ENCODE data around the gene RPLP2. TPM values are rescaled to one million over a fixed set of nuclear protein-coding genes. Genes with fewer than 3 reads are reported as not detected.

RPLP2 gene
- total RNA-seq (2022; extraction: Qiagen RNA extraction), result 1,597 to 2,654 TPM (median 2,318 TPM) in 5 replicates

DNA sequence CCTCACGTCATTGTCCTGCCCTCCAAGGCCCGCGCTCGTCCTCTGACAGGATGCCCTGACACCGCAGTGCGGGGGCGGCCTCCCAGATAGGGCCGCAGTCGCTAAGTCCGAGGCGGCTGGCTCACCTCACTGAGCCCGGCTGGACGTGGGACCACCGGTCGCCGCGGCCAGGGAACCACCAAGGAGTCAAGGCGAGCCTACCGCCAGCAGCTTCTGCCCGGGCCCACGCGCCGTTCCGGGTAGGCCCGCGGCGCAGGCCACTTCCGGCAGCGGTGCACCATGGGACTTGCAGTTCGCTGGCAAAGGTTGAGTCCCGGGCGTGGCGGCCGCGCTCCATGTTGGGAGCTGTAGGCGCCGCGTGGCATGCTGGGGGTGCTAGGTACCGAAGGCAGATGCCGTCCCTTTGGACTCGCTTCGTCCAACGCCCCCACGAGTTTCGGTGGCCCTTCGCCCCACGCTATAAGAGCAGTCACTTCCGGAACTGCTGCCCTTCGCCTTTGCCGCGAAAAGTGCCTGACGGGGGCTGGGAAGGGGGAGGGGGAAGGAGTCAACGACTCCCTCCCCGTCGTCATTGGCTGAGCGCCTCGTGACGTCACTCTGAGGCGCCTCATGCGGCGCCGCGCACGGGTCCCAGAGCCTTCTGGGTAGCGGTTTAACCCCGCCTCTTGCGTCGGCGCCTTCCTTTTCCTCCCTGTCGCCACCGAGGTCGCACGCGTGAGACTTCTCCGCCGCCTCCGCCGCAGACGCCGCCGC lies at the start of gene RPLP2:
Gene RPLP2 (plus strand): TSS at position 681 of the 753 bp plus-strand sequence. CDS start 268 bp downstream, outside the sequence.

DNA sequence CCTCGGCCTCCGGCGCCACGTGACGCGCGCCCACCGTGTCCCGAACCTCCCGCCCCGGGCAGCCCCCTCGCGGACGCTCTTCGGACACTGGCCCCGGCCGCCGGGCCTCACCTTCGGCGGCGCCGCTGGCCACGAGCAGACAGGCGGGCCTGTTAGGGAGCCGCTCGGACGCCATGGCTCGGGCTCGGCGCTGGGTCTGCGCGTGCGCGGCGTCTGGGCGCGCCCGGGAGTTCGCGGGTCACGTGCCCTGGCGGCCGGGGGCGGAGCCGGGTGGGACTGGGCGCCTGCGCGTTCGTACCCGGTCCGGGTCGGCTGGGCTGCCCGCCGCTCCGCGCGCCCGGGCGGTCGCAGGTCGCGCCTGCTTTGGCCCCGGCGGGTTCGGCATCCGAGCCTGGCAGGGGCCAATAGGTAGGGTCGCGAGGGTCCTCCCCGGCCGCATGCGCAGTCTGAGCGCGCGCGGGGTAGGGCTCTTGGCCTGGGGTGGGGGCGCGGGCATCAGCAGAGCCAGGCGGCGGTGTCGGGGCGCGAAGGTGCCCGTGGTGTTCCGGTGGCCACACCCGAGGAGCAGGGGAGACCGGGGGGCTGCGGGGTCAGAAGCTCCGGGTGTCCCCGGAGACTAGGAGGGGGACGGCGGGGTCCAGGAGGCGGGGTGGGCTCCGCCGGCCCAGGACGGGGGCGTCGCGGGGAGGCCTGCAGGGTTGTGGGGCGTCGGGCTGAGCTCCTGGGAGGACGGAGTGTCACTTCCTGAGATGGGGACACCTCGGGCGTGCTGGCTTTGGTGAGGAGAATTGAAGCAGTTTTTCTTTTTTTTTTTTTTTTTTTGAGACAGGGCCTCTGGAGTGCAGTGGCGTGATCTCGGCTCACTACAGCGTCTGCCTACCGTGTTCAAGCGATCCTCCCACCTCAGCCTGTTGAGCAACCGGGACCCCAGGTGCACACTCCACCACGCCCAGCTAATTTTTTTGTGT lies 32.2 kb upstream of the RPLP2 start, which contains the start of gene GATD1:
Gene GATD1 (minus strand): TSS at position 200 of the 968 bp plus-strand sequence. CDS start 25 bp downstream, at position 175.

DNA sequence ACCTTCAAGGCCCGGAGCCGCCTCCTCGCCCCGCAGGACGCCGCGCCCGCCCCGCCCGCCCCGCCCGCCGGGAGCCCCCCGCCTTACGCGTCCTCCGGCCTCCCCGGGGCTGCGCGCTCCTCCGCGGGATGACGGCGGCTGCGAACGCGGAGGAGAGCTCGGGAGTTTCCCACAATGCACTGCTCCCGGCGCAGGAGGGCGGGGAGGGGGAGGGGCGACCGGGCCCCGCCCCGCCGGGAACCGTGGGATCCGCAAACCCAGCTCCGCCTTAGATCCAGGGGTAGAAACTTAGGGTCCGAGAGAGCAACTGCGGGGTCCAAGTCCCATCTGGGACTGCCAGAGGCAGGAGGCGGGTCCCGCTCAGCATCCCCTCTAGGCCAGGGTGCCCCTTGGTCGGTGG lies 19.8 kb upstream of the RPLP2 start, which contains the start of gene CEND1:
Gene CEND1 (minus strand): TSS at position 148 of the 400 bp plus-strand sequence. CDS start 1,514 bp downstream, outside the sequence.

DNA sequence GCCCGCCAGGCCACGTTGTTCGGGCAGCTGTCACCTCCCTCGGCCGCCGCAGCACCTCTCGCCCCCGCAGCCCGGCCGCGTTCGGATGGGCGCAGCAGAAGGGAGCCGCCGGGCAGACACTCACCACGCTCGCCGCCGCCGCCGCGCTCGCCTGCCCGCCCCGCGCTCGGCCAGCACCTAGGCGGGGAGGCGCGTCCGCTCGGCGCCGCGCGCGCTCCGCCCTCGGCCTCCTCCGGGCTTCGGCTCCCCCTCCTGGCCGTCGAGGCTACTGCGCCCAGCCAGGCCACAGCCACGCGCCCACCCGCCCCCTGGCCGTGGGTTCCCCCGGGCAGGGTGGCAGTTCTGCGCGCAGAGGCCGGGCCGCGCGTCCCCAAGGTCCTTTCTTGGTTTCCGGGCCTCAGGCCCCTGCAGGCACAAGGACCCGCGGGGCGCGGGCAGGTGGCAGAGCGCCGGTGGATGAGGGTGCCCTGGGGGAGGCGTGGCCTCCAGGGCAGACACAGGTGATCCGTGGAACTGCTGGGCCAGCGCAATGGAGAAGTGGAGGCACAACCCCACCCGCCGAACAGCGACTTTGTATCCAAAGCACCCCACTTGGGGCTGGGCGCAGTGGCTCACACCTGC lies 11.6 kb upstream of the RPLP2 start, which contains the start of gene SLC25A22:
Gene SLC25A22 (minus strand): TSS at position 189 of the 621 bp plus-strand sequence. CDS start 3,275 bp downstream, outside the sequence.

DNA sequence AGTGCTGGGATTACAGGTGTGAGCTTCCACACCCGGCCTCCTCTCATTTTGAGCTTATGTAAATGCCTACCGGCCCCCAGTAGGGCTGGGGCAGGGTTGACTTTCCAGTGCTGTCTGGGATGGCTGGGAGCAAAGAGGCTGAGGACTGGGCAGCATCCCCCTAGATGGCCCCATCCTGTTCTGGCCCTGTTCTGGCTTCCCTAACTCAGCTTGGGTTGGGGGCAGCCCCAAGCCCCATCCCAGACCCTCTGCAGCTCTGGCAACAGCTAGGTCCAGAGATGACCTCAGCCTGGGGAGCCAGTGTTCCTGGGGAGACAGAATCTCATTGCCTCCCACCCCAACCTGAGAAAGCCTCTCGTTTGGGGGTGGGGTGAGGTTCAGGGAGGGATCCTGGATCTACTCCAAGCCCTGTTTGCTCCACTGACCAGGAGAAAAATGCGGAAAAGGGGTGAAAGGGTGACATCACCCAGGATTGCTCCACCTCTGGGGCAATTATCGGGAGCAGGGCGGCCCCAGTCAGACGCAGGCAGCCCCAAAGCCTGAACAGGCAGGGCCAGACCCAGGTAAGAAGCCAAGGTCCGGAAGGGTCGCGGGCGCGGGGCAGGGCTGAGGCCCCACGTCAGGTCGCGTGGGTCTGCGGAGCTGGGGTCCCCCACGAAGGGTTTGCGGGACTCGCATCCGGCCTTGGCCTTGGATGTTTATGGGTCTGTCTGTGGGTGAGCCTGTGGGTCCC lies 8.8 kb downstream of the RPLP2 start, which contains the start of gene PNPLA2:
Gene PNPLA2 (plus strand): TSS at position 519 of the 733 bp plus-strand sequence. CDS start 805 bp downstream, outside the sequence.

DNA sequence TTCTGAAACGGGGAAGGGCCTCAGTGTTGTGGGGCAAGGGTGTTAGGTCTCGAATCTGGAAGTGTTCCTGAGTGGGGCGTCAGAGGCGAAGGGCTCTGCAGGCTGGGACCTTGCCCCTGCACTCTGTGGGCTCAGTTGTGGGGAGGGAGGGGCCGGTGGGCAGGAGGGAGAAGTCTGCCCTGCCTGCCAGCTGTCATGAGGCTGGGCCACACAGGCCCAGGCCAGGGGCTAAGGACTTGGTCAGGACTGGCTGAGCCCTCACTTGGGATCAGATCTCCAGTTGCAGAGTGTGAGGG lies 18.1 kb downstream of the RPLP2 start, which contains the start of gene CRACR2B:
Gene CRACR2B (plus strand): TSS at position 23 of the 296 bp plus-strand sequence. CDS start 689 bp downstream, outside the sequence.

DNA sequence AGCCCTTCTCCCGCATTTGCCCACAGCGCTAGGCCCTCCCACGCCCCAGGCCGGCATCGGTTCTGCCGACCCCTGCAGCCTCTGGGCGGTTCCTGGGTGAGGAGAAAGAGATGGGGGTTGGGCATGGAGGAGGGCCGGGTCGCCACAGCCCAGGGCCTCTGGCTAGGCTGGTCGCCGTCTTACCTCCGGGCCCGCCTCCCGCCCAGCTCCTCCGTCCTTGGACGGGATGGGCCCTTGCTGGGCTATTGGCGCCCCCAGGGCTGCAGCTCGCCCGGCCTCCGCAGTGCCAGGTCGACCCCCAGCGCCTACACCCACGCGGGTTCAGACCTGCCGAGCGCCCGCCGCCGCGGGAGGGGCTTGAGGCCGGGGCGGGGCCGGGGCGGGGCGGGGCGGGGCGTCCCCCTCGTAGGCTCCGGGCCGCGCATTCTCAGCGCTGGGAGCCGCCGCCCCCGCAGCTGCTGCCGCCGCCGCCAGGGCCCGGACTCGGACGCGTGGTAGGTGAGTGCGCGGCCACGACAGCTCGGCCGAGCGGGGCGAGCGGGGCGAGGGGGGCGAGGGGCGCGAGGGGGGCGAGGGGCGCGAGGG lies 22.9 kb downstream of the RPLP2 start, which contains the start of gene CD151:
Gene CD151 (plus strand): TSS at position 424 of the 585 bp plus-strand sequence. CDS start 3,118 bp downstream, outside the sequence.

DNA sequence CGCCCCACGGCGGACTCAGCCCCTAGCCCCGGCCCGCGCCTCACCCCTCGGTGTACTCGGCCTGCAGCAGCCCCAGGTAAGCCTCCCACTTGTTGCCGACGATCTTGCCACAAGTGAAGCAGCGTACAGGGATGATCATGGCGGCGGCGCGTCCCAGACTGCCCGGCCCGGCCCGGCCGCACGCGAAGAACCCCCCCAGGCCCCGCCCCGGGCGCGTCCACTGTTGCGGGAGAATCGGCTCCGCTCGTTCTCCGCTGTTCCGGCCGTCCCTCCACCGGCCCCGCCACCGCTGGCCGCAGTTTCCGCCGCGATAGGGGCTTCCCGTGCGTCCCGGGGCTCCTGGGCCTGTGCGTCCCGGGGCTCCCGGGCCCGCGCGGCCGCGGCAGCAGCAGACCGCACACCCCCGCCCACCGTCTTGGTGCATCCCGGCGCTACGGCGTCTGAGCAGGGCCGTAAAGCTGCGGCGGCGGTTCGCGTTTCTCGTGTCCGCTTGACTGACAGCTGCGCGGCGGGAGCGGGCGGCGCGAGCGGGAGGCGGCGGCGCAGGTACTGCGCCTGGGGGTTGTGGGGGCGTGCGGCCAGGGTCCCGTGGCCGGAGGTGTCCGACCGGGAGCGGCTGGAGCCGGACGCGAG lies 32.7 kb downstream of the RPLP2 start, which contains the start of the genes POLR2L and TSPAN4:
Gene POLR2L (minus strand): TSS at position 160 of the 633 bp plus-strand sequence. CDS start 21 bp downstream, at position 139.
Gene TSPAN4 (plus strand): TSS at position 483 of the 633 bp plus-strand sequence. CDS start 7,453 bp downstream, outside the sequence.

Other genes starting within 250 kb of the RPLP2 start
- 1.4 to 3.0 TPM (median 2.9 TPM) in 5 replicates for gene LMNTD2, start 249.2 kb upstream of the RPLP2 start, total RNA-seq (2022; extraction: Qiagen RNA extraction)
- 48.7 to 64.3 TPM (median 60.3 TPM) in 5 replicates for gene RASSF7, start 249.0 kb upstream of the RPLP2 start, total RNA-seq (2022; extraction: Qiagen RNA extraction)
- 32.6 to 39.0 TPM (median 36.7 TPM) in 5 replicates for gene PHRF1, start 233.5 kb upstream of the RPLP2 start, total RNA-seq (2022; extraction: Qiagen RNA extraction)
- gene IRF7, start 194.0 kb upstream of the RPLP2 start, total RNA-seq (2022; extraction: Qiagen RNA extraction), result 4.5 to 8.4 TPM (median 7.3 TPM) in 5 replicates
- 0.03 to 0.41 TPM (median 0.09 TPM) in 5 replicates for gene CDHR5, start 185.0 kb upstream of the RPLP2 start, total RNA-seq (2022; extraction: Qiagen RNA extraction)
- gene SCT, start 182.8 kb upstream of the RPLP2 start, total RNA-seq (2022; extraction: Qiagen RNA extraction), result not detected in 5 replicates
- 0.20 to 0.34 TPM (median 0.29 TPM) in 5 replicates for gene DRD4, start 172.7 kb upstream of the RPLP2 start, total RNA-seq (2022; extraction: Qiagen RNA extraction)
- 32.1 to 37.2 TPM (median 36.5 TPM) in 5 replicates for gene DEAF1, start 114.7 kb upstream of the RPLP2 start, total RNA-seq (2022; extraction: Qiagen RNA extraction)
- 8.1 to 12.3 TPM (median 10.8 TPM) in 5 replicates for gene TMEM80, start 114.2 kb upstream of the RPLP2 start, total RNA-seq (2022; extraction: Qiagen RNA extraction)
- 75.7 to 126 TPM (median 112 TPM) in 5 replicates for gene EPS8L2, start 103.7 kb upstream of the RPLP2 start, total RNA-seq (2022; extraction: Qiagen RNA extraction)
- gene TALDO1, start 62.5 kb upstream of the RPLP2 start, total RNA-seq (2022; extraction: Qiagen RNA extraction), result 373 to 432 TPM (median 392 TPM) in 5 replicates
- gene GATD1, start 32.5 kb upstream of the RPLP2 start, total RNA-seq (2022; extraction: Qiagen RNA extraction), result 40.1 to 46.1 TPM (median 41.7 TPM) in 5 replicates
- gene CEND1, start 19.9 kb upstream of the RPLP2 start, total RNA-seq (2022; extraction: Qiagen RNA extraction), result 1.6 to 2.9 TPM (median 2.1 TPM) in 5 replicates
- gene SLC25A22, start 11.7 kb upstream of the RPLP2 start, total RNA-seq (2022; extraction: Qiagen RNA extraction), result 21.2 to 36.1 TPM (median 32.3 TPM) in 5 replicates
- 9.0 to 15.5 TPM (median 13.9 TPM) in 5 replicates for gene PIDD1, start 4.7 kb upstream of the RPLP2 start, total RNA-seq (2022; extraction: Qiagen RNA extraction)
- 37.0 to 61.7 TPM (median 57.7 TPM) in 5 replicates for gene PNPLA2, start 8.9 kb downstream of the RPLP2 start, total RNA-seq (2022; extraction: Qiagen RNA extraction)
- gene CRACR2B, start 18.0 kb downstream of the RPLP2 start, total RNA-seq (2022; extraction: Qiagen RNA extraction), result 3.3 to 7.2 TPM (median 6.2 TPM) in 5 replicates
- 840 to 907 TPM (median 868 TPM) in 5 replicates for gene CD151, start 23.0 kb downstream of the RPLP2 start, total RNA-seq (2022; extraction: Qiagen RNA extraction)
- 554 to 741 TPM (median 647 TPM) in 5 replicates for gene POLR2L, start 32.6 kb downstream of the RPLP2 start, total RNA-seq (2022; extraction: Qiagen RNA extraction)
- gene TSPAN4, start 32.9 kb downstream of the RPLP2 start, total RNA-seq (2022; extraction: Qiagen RNA extraction), result 136 to 205 TPM (median 200 TPM) in 5 replicates
- gene CHID1, start 100.8 kb downstream of the RPLP2 start, total RNA-seq (2022; extraction: Qiagen RNA extraction), result 72.1 to 77.3 TPM (median 74.4 TPM) in 5 replicates
- 26.6 to 35.8 TPM (median 33.6 TPM) in 5 replicates for gene AP2A2, start 115.9 kb downstream of the RPLP2 start, total RNA-seq (2022; extraction: Qiagen RNA extraction)
- 0.05 TPM in 1 of 5 replicates, not detected in the others for gene MUC6, start 226.8 kb downstream of the RPLP2 start, total RNA-seq (2022; extraction: Qiagen RNA extraction)

Data from A549 treated with AZD2906 at 1 μM for 4 hours (cell line).